Breast epithelium (tissue), 3 donors: Measurements from ENCODE around the gene NRL.

Experiments
- CTCF ChIP-seq, 3 donors: fragments of 450-650 bp; IDR thresholded peaks; one replicate each; pipeline ENCODE4 v1.5.1; 2016 to 2017; ENCODE audit warnings: antibody characterized with exemption in 3 of 3, mild to moderate bottlenecking in 3 of 3, moderate library complexity in 3 of 3
- POLR2A ChIP-seq: fragments of 450-650 bp; IDR thresholded peaks from one replicate; pipeline ENCODE4 v1.6.1; 2016; ENCODE audit warnings: antibody characterized with exemption, mild to moderate bottlenecking, moderate library complexity
- POLR2AphosphoS5 ChIP-seq, 3 donors: sonication (generic); formaldehyde crosslinking; IDR thresholded peaks; one replicate each; pipeline ENCODE4 v1.6.1; 2017; ENCODE audit warnings: antibody characterized with exemption in 3 of 3

DNA sequence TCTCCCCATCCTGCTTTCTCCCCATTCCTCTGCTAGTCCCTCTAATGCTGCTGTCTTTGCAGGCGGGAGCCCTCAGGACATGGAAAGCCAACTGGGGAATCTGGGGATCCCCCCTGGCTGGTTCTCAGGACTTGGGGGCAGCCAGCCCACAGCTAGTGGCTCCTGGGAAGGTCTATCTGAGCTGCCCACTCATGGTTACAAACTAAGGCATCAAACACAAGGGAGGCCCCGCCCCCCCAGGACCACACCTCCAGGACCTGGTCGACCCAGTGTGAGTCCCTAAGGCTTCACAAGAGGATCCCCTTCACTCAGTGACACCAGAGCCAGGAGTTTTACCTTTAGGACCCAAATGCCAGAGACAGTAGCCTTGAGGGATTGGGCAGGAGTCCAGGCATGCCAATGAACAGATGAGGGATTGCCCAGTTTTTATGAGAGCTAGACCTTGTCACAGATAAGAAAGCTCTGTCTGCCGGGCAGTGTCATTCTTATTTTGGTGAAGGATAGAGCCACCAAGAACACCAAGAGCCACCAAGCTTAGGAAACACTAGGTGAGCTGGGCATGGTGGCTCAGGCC is 51.4 kb downstream of the NRL start:
- TF ChIP-seq CTCF (IDR thresholded peaks at IDR 0.05) (no peak), POLR2AphosphoS5 (IDR thresholded peaks at IDR 0.05) (no peak), POLR2A (no peak)
